Right ventricle myocardium superior (tissue), 1 donor: ENCODE measurements around the gene RNF224. TPM values are rescaled to one million over a fixed set of nuclear protein-coding genes. Genes with fewer than 3 reads are reported as not detected.
"Not testable (repeated sequence)": the region's sequence is repeated elsewhere in the genome, so short reads cannot be mapped to it uniquely, and the experiment has no call there.

Experiments used
- ATAC-seq: fragments of 200-7000 bp; cut with Tn5 transposase; one replicate; pipeline ENCODE4 v1.9.1; 2020; ENCODE audit warnings: mild to moderate bottlenecking; ENCODE audit not compliant: poor library complexity
- DNase-seq: peaks from one replicate; pipeline ENCODE4 v3.0.0-alpha.2; 2020
- intact Hi-C: fragments of 100-400 bp; cut with DNase I; formaldehyde crosslinking; loops from one replicate; pipeline ENCODE4 v1.11.2; 2022
- total RNA-seq: library from RNA; stranded (reverse); fragmentation: NEBNext Ultra II Directional; extraction: Animal tissue kit (Norgen Biotek cat#: 25700); gene quantifications from one replicate; pipeline ENCODE4 v1.2.1, GENCODE V29; 2021
- donor health status: DM: no; HTN: yes; CAD: no; lungs with severe emphysema.

RNF224 gene
- total RNA-seq, 1 donor from 2014 or later: not detected

DNA sequence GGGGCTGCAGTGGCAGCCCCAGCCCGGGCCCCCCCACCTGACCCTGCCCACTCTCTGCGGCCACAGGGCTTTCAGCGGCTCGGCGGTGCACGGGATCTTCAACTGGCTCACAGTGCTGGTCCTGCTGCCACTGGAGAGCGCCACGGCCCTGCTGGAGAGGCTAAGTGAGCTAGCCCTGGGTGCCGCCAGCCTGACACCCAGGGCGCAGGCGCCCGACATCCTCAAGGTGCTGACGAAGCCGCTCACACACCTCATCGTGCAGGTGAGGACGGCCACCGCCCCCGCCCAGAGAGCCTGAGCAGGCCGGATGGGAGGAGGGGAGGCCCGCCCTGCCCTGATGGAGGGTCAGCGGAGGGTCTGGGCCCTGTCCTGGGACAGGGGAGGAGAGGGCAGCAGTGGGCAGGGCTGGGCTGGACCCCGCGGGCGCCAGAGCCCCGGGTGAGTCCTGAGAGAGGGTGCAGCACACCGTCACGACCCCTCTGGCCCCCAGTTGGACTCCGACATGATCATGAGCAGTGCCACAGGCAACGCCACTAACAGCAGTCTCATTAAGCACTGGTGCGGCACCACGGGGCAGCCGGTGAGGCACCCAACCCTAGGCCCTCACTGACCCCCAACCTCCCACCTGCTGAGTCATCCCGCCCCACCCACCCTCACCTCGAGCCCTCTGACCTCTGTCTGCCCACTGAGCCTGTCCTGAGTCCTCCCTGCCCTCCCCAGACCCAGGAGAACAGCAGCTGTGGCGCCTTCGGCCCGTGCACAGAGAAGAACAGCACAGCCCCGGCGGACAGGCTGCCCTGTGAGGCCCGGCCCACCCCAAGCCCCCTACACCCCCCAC, 6.1 kb downstream of the RNF224 start:
- ATAC-seq: no peak
- DNase-seq: no peak
- intact Hi-C loops: no loop called here

DNA sequence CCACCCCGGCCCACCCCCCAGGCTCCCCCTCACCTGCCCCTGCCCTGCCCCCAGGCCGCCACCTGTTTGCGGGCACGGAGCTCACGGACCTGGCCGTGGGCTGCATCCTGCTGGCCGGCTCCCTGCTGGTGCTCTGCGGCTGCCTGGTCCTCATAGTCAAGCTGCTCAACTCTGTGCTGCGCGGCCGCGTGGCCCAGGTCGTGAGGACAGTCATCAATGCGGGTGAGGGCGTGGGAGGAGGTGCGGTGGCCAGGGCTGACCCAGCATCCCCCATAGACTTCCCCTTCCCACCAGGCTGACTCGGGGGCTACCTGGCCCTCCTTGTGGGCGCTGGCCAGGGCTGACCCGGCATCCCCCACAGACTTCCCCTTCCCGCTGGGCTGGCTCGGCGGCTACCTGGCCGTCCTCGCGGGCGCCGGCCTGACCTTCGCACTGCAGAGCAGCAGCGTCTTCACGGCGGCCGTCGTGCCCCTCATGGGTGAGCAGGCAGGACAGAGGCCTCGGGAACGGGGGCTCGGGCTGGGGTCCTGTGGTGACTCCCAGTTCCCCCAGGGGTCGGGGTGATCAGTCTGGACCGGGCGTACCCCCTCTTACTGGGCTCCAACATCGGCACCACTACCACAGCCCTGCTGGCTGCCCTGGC, 6.9 kb downstream of the RNF224 start:
- intact Hi-C loops: no loop called here
- DNase-seq: no peak
- ATAC-seq: no peak

DNA sequence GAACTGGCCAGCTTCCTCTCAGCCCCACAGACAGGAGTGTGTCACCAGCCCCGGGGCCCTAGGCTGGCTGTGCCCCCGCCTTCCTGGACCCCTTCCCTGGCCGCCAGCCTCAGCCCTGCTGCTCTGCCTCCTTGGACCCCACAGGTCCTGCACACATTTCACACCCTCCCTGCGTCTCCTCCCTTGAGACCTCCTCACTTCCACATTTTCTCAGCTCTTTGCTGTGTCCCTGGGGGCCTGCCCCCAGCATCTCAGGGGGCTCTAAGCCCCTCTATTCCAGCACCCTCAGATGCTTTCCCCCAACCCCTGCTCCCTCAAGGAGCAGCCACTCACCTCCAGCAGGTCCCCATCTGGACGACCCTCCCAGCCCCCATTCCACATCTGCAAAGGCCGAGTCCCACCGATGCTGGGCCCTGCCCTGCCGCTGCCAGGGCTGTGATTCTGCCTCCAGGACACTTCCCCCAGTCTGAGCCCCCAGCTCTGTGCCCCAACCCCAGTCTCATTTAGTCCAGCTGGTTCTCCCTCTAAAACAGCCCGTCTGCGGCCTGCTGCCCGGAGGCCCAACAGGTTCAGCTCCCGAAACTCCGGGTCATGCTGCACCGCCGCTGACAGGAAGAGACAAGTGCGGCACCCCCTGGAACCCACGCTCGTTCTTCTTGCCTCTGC, 7.6 kb downstream of the RNF224 start:
- intact Hi-C loops: no loop called here

DNA sequence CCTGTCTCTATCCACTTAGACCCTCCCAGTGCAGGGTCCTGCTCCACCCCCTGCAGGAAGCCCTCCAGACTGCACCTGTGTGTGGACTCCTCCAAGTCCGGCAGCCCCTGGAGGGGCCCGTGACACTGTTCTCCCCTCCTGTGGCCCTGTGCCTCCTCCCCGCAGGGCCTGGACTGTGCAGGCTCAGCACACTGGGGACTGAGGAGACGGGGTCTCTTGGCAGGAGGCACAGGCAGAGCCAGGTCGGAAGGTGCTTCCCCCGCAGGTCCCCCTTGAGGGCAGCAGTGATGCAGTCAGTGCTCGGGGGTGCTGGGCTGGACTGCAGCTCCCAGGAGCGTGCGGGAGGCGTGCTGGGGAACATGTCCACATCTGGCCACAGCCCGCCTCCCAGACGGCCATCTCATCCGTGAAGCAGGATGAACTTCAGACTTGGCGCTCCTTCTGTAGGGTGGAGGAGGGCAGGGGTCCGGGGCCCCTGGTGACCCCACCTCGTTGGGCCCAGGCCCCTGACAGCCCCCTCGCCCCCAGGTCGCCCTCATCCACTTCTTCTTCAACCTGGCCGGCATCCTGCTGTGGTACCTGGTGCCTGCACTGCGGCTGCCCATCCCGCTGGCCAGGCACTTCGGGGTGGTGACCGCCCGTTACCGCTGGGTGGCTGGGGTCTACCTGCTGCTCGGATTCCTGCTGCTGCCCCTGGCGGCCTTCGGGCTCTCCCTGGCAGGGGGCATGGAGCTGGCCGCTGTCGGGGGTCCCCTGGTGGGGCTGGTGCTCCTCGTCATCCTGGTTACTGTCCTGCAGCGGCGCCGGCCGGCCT, 8.3 kb downstream of the RNF224 start:
- DNase-seq: no peak
- ATAC-seq: no peak
- intact Hi-C loops: no loop called here

More for the DNA sequence above, 7.6 kb downstream of the RNF224 start:
- no peak for ATAC-seq
- no peak for DNase-seq

DNA sequence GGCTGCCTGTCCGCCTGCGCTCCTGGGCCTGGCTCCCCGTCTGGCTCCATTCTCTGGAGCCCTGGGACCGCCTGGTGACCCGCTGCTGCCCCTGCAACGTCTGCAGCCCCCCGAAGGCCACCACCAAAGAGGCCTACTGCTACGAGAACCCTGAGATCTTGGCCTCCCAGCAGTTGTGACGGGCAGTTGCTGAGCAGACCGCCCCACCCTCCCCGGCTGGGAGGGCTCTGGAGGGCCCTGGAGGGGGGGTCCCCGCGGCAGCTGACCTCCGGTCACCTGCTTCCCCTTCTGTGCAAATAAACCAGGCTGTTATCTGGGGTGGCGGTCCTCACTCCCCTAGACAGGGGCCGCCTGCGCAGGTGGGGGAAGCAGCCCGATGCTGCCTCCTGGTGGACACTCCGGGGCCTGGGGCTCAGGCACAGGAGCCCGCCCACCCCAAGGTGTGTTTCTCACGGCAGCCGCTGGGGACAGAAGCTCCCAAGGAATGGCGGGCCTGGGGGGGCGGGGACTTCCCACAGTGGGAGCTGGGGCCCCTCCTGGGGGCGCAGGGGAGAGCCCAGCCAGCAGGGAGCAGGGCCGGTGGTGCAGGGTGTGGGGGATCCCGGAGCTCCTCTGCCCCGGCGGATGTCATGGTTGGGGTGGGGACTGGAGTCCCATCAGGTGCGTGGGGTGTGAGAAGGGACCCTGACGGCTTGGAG, 9.1 kb downstream of the RNF224 start:
- peak; percentile 52 for ATAC-seq
- intact Hi-C loops: no loop called here
- DNase-seq: peak; percentile 92

DNA sequence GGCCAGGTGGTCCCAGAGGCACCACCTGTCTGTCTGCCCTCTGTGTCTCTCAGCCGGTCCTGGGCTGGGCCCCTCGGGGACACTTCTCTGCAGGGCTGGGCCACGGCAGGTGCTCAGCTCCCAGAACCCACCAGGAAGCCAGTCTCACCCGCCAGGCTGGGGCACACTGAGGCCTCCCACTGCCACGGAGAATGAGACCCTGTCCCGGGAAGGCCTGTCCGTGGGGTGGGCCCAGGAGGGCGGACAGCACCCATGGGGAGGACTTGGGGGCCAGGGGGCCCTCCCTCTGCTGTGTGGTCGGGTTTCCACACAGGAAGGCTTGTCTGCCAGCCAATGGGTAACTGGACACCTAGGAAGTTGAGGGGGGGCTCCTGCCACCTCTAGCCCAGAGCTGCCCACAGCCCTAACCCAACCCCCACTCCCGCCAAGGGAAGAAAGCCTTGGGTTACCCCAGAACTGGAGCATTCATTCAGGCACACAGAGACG, 9.7 kb downstream of the RNF224 start:
- DNase-seq (no peak), ATAC-seq (no peak)
- intact Hi-C loops: no loop called here

DNA sequence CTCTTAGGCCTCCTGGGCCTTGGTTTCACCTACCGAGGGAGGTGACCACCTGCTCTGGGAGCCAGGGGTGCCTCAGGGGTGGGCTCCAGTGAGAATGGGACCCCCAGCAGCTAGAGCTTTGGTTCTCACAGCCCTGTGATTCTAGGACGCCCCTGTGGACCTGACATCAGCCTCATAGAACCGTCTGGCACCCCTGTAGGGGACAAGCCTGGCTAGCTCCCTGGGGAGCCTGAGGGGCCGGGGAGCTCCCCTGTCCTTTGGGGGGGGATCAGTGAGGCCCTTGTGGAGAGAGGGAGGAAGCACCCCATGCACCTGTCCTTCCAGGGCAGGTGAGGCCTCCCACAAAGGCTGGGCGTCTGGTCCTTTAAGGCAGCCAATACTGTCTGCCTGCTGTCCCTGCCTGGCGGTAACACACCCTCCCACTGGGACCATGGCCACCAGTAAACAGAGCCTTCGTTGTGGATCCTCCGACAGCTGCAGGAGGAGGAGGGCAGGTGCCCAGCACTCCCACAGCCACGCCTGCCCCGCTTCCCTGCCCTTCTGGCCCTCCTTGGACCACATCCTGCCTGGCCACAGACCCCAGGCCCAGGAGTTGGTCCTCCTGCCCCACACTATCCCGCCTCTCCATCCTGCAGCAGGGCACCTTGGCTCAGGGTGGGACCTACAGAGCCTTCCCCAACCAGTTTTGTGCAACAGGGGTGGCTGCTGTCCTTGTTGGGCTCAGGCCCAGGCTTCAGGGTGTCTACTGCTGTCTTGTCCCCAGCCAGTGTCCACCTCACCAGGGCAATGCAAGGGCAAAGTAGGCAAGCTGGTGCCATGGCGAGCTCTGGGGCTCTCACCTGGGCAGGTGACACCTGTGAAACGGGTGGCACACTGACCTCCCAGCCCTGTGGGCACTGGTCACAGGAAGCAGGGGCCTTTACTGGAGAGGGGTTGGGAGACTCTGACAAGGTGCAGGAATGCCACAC, 10.7 kb downstream of the RNF224 start:
- ATAC-seq (no peak), DNase-seq (no peak)
- intact Hi-C loops: no loop called here

DNA sequence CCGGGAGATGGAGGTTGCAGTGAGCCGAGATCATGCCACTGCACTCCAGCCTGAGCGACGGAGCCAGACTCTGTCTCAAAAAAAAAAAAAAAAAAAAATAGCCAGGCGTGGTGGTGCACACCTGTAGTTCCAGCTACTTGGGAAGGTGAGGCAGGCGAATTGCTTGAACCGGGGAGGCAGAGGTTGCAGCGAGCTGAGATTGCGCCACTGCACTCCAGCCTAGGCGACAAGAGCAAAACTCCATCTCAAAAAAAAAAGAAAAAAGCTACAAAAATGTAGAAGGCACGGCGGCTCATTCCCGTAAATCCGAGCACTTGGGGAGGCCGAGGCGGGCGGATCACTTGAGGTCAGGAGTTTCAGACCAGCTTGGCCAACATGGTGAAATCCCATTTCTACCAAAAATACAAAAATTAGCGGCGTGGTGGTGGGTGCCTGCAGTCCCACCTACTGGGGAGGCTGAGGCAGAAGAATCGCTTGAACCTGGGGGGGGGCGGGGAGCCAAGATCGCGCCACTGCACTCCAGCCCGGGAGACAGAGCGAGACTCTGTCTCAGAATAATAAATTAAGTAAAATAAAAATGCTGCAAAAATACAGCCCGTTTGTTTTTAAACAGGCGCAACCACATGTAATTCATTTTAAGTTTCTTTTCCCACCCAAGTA, 12.4 kb downstream of the RNF224 start:
- intact Hi-C loops: not testable (repeated sequence)

DNA sequence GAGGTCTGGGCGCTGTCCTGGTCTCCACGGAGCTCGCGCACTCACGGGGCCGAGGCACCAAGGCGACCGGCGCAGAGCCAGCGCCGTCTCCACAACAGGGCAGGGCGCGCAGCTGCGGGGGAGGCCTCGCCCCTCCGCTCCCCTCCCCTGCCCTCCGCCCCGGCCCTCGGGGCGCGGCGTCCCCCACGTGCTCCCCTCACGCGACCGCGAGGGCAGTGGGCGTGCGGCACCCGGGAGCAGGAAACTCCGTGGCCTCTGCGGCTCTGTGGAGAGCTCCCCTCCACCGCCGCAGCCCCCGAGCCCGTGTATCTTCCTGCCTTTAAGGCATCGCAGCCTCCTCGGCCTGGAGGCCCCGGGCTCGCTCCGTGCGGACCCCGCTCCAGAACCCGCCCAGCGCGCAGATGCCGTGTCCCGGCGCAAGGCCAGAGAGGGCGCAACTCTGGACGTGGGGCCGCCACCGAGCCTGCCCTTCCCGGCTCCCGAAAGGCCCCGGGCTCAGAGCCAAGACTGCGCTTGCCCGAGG, 13.1 kb downstream of the RNF224 start:
- intact Hi-C loops: no loop called here
- ATAC-seq: peak; percentile 67
- DNase-seq: peak; percentile 90

More for the DNA sequence above, 12.4 kb downstream of the RNF224 start:
- not testable (repeated sequence) for DNase-seq, ATAC-seq

DNA sequence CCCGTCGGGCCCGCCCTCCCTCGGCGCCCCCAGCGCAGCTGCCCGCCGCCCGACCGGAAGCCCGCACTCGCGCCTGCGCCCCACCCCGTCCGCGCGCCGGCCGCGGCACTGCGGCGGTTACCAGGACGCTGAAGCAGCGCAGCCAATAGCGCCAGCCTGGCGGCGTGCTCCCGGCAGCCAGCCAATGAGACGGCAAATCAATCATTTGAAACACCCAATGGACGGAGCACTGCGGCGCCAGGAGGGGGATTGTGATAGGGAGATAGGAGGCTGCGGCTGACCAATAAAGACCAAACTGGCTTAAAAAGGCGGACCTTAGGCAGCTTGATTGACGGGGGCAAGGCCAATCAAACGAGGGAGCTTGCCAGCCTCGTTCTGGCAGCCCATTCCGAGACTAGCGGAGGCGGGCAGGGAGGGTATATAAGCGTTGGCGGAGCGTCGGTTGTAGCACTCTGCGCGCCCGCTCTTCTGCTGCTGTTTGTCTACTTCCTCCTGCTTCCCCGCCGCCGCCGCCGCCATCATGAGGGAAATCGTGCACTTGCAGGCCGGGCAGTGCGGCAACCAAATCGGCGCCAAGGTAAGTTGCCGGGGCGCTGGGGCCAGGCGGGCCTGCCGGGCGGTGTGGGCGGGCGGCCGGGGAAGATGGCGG, 13.7 kb downstream of the RNF224 start, which contains the start of gene TUBB4B:
Gene TUBB4B, plus strand, starts transcription at position 447 of the 649 bp plus-strand sequence. Its CDS starts 74 bp downstream, at position 521.
- DNase-seq (peak; percentile 100), ATAC-seq (peak; percentile 87)
- intact Hi-C loops: no loop called here

DNA sequence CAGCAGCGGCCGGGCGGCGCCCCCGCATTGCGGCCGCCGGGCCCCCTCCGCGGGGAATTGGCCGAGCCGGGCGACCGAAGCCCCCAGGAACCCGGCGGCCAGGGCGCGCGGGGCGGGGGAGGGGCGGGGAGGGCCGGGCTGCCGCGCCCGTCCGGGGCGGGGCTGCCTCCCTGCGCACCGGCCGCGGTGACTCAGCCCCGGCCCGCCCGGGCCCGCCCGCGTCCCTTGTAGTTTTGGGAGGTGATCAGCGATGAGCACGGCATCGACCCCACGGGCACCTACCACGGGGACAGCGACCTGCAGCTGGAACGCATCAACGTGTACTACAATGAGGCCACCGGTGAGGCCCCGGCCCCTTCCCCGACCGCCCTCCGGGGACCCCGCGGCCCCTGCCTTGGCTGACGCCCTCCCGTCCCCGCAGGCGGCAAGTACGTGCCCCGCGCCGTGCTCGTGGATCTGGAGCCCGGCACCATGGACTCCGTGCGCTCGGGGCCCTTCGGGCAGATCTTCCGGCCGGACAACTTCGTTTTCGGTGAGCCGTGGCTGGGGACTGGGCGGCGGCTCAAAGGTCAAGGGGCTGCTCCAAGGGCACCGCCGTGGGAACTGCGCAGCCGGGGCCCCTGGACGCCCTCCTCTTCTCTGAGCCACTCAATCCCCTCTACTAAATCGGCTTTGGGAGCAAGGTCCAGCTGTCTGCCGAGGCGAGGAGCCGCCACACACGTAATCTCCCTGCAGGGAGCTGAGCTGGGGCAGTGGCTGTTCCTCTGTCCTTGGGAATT, 14.4 kb downstream of the RNF224 start:
- intact Hi-C loops: no loop called here
- ATAC-seq (no peak), DNase-seq (peak; percentile 79)

DNA sequence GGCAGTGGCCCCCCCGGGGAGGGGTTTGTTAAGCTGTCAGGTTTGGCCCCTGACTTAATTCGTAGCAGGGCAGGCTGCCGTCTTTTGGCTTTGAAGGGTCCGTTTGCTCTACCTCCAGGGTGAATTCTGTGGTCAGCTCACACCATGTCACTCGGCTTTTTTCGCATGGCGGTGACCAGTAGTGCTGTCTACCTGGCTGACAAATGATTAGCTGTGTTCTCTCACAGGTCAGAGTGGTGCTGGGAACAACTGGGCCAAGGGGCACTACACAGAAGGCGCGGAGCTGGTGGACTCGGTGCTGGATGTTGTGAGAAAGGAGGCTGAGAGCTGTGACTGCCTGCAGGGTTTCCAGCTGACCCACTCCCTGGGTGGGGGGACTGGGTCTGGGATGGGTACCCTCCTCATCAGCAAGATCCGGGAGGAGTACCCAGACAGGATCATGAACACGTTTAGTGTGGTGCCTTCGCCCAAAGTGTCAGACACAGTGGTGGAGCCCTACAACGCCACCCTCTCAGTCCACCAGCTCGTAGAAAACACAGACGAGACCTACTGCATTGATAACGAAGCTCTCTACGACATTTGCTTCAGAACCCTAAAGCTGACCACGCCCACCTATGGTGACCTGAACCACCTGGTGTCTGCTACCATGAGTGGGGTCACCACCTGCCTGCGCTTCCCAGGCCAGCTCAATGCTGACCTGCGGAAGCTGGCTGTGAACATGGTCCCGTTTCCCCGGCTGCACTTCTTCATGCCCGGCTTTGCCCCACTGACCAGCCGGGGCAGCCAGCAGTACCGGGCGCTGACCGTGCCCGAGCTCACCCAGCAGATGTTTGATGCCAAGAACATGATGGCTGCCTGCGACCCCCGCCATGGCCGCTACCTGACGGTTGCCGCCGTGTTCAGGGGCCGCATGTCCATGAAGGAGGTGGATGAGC, 15.2 kb downstream of the RNF224 start:
- ATAC-seq (no peak), DNase-seq (no peak)
- intact Hi-C loops: no loop called here

DNA sequence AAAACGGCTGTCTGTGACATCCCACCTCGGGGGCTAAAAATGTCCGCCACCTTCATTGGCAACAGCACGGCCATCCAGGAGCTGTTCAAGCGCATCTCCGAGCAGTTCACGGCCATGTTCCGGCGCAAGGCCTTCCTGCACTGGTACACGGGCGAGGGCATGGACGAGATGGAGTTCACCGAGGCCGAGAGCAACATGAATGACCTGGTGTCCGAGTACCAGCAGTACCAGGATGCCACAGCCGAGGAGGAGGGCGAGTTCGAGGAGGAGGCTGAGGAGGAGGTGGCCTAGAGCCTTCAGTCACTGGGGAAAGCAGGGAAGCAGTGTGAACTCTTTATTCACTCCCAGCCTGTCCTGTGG, 15.9 kb downstream of the RNF224 start:
- intact Hi-C loops, DNase-seq, ATAC-seq: not testable (repeated sequence)
